Stimulated activated CD8-positive, alpha-beta memory T cell treated with anti-CD3 and anti-CD28 coated beads, Interleukin-15, amount 100 ng/mL, for 4 hours (primary cell): ENCODE results near the gene PIGL.
"Not testable (repeated sequence)": the region's sequence is repeated elsewhere in the genome, so short reads cannot be mapped to it uniquely, and the experiment has no call there.

ENCODE experiments used
- DNase-seq, 2 donors: peaks; one replicate each; pipeline ENCODE4 v3.0.0-alpha.2; 2020; ENCODE audit warnings: low read depth in 2 of 2

The PIGL gene

DNA sequence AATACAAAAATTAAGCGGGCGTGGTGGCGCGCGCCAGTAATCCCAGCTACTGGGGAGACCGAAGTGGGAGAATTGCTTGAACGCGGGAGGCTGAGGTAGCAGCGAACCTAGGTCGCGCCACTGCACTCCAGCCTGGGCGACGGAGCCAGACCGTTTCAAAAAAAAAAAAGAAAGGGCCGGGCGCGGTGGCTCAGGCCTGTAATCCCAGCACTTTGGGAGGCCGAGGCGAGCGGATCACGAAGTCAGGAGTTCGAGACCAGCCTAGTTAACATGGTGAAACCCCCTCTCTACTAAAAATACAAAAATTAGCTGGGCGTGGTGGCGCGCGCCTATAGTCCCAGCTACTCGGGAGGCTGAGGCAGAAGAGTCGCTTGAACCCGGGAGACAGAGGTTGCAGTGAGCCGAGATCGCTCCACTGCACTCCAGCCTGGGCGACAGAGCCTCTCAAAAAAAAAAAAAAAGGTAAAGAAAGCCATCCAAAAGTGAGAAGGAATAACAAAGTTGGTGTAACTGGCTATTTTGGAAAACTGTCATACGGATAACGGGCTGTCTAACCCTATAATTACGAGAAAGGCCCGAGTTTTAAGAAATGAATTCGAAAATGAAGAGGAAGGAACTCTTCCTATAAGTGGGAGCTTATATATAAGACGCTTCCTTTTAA is 539 bp upstream of the PIGL start:
- not testable (repeated sequence) for DNase-seq

DNA sequence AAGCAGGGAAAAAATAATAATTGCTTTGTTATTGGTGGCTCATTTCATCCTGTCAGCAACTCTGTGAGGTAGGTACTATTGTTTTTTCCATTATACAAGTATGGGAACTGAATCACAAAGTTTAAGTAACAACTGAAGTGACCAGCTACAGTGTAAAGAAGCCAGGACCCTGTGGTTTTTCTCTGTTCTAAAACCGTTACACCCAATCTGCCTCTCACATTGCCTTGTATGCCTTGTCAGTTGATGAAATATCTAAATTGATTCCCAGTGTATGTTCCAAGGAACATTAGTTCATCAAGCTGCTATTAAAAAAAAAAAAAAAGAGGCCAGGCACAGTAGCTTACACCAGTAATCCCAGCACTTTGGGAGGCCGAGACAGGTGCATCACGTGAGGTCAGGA is 5.4 kb downstream of the PIGL start:
- no peak for DNase-seq

DNA sequence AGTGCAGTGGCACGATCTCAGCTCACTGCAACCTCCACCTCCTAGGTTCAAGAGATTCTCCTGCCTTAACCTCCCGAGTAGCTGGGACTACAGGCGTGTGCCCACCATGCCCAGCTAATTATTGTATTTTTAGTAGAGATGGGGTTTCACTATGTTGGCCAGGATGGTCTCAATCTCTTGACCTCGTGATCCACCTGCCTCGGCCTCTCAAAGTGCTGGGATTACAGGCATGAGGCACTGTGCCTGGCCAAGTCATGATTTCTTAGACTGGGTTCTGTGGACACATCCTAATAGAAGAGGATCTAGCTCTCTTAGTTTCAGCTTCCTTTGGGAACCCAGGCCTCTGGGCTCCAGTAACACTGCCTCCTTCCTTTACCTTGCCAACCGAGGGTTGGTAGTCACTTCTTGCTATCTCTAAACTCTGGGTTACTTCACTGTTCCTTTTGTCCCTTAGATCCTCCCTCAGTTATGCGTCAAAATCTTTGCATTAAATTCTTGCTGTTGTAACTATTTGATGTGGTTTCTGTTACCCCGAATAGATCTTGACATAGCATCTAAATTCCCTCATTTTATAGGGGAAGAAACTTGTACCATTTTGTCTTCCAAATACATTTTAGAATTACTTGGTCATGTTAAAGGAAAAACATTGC is 13.0 kb downstream of the PIGL start:
- DNase-seq = not testable (repeated sequence)

GRCh38 chr17:16232391-16232790 is 15.4 kb downstream of the PIGL start:
- DNase-seq = no peak

DNA sequence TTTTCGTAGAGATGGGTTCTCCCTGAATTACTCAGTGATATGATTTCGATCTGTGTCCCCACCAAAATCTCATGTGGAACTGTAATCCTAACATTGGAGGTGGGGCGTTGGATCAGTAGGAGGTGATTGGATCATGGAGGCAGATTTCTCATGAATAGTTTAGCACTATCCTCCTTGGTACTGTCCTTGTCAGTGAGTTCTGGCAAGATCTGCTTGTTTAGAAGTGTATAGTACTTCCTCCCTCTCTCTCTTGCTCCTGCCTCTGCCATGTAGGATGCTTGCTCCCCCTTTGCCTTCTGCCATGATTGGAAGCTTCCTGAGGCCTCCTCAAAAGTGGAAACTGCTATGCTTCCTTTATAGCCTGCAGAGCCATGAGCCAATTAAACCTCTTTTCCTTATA is 22.9 kb downstream of the PIGL start:
- no peak for DNase-seq

DNA sequence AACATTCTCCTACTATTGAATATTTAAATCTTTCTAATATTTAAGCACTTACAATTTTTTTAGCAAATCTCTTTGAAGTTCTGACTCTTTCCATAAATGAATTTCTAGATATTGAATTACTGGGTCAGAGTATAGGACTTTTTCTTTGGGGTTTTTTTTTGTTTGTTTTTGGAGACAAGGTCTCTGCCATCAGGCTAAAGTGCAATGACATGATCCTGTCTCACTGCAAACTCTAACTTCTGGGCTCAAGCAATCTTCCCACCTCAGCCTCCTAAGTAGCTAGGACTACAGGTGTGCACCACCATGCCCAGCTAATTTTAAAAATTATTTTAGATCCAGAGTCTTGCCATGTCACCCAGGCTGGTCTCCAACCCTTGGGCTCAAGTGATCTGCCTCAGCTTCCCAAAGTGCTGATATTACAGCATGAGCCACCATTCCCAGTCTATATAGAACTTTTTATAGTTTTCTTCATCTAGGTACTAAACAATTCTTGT is 24.9 kb downstream of the PIGL start:
- no peak for DNase-seq

GRCh38 chr17:16243385-16243784 is 26.4 kb downstream of the PIGL start:
- DNase-seq = no peak

DNA sequence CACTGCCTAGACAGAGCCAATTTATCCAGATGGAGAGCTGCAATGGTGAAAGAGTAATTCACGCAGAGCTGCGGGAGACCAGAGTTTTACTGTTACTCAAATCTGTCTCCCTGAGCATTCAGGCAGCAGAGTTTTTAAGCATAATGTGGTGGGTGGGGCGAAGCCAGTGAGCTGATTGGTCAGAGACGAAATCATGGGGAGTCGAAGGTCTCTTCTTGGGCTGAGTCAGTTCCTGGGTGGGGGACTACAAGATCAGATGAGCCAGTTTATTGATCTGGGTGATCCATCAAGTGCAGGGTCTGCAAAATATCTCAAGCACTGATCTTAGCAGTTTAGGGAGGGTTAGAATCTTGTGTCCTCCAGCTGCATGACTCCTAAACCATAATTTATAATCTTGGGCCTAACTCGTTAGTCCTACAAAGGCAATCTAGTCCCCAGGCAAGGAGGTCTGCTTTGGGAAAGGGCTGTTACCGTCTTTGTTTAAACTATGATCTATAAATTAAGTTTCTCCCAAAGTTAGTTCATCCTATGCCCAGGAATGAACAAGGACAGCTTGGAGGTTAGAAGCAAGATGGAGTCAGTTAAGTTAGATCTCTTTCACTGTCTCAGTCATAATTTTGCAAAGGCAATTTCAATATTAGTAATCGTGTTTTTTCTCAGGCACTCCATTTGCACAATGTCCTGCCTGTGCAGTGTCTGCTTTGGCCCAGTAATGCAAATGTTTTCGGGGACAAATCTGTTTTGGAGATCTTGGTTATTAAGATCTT is 27.0 kb downstream of the PIGL start:
- no peak for DNase-seq

DNA sequence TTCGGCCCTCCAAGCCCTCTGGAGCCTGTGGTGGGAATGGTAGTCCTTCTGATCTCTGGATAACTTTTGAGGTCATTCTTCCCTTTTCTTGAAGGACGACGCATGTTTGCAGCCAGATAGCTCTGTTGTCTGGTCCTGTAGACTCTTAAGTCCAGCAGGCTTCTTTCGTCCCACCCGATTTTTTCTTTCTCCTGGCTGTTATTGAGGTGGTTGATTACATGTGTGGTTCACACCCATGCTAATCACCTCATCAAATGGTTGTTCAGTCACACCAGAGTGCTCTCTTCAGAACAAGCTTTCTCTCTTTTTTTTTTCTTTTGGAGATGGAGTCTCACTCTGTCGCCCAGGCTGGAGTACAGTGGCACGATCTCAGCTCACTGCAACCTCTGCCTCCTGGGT is 30.6 kb downstream of the PIGL start:
- no peak for DNase-seq

- no peak for DNase-seq
Measured at GRCh38 chr17:16250635-16251034, 33.6 kb downstream of the PIGL start.

DNA sequence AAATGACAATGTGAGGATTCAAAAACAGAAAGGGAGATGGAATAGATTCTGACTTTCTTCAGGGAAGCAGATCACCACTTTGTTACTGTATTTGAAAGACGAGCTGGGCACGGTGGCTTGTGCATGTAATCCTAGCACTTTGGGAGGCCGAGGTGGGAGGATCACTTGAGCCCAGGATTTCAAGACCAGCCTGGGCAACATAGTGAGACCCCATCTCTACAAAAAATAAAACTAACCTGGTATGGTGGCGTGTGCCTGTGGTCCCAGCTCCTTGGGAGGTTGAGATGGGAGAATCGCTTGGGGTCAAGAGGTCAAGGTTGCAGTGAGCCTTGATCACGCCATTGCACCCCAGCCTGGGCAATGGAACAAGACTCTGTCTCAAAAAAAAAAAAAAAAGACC is 34.0 kb downstream of the PIGL start:
- DNase-seq = no peak

DNA sequence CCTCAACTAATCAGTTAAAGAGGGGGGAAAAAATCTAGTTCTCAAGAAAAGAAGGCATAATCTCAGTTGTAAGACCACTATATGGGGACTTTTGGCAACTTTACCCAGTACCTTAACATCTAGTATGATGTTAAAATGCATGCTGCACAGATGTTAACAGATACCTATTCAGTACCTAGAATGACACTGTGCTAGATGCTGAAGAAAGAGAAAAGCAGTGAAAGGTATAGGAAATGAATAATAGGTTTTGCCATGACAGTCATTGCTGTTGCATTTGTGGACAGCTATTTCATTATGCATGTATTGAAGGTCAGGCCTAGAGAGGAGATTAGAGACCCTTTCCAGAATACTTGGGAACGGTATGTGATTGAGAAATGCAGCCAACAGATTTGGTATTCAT is 34.5 kb downstream of the PIGL start:
- no peak for DNase-seq

DNA sequence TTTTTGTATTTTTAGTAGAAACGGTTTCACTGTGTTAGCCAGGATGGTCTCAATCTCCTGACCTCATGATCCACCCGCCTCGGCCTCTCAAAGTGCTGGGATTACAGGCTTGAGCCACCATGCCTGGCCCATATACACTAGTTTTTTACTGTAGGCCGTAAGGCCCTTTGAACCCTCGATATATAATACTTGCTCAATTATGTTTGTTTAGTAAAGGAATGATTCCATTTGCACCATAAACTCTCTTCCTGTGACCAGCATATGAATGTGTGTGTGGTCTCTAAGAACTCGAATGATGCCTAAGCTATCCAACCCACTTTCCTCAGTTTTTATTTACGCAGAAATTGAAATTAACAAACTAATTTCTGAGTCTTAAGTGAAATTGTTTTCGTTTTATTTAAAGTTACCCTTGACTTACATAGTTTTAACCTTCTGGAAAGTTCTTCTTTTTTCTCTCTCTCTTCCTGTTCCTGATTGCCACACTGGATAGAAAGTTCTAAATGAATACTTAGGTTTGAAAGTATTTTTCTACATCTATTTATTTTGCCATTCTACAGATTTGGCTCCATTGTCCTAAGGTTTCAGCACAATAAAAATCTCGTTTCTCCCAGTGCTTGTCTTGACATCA is 37.9 kb downstream of the PIGL start:
- no peak for DNase-seq

- no peak for DNase-seq
Measured at GRCh38 chr17:16255481-16255921, 38.5 kb downstream of the PIGL start.

- DNase-seq = no peak
Measured at GRCh38 chr17:16258901-16259300, 41.9 kb downstream of the PIGL start.

DNA sequence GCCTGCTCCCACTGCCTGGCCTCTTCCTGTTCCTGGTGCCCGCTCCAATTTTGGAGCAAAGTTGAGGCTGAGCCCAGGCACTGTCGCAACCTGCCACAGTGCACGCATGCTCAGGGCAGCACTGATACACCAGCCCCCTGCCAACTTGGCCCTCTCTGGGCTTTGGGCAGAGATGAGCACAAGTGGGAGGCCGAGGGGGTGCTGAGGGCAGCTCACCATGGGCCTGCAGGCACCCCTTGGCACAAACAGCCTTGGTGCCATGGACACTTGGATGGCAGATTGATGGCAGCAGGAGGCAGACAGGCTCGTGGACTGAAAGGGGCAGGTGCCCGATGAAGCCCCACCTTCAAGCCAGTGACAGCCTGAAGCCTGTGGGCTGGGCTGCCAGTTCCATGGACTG is 42.9 kb downstream of the PIGL start:
- DNase-seq = no peak

- no peak for DNase-seq
Measured at GRCh38 chr17:16261049-16261448, 44.0 kb downstream of the PIGL start.

DNA sequence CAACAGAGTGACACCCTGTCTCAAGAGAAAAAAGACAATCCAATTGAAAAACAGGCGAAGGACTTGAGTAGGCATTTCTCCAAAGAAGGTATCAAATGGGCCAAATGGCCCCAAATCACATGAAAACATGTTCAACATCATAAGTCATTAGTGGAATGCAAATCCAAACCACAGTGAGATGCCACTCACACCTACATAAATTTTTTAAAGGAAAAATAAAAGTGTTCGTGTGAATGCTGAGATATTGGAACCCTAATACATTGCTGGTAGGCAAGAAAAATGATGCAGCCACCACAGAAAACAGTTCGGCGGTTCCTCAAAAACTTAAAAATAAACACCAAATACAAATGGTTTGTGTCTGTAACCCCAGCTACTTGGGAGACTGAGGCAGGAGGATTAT is 45.2 kb downstream of the PIGL start:
- no peak for DNase-seq

GRCh38 chr17:16267174-16267573 is 50.2 kb downstream of the PIGL start:
- no peak for DNase-seq

GRCh38 chr17:16269658-16270057 is 52.6 kb downstream of the PIGL start:
- DNase-seq = no peak

- no peak for DNase-seq
Measured at GRCh38 chr17:16272111-16272840, 55.3 kb downstream of the PIGL start.

- no peak for DNase-seq
Measured at GRCh38 chr17:16273499-16273898, 56.5 kb downstream of the PIGL start.
